Activated naive CD4-positive, alpha-beta T cell treated with Interleukin-2 at 50 U/mL for 16 hours (primary cell): ENCODE data around the gene NINJ1.
"Not testable (repeated sequence)": the region's sequence is repeated elsewhere in the genome, so short reads cannot be mapped to it uniquely, and the experiment has no call there.

ENCODE experiments used
- DNase-seq: peaks from one replicate; pipeline ENCODE4 v3.0.0-alpha.2; 2020

NINJ1 gene

DNA sequence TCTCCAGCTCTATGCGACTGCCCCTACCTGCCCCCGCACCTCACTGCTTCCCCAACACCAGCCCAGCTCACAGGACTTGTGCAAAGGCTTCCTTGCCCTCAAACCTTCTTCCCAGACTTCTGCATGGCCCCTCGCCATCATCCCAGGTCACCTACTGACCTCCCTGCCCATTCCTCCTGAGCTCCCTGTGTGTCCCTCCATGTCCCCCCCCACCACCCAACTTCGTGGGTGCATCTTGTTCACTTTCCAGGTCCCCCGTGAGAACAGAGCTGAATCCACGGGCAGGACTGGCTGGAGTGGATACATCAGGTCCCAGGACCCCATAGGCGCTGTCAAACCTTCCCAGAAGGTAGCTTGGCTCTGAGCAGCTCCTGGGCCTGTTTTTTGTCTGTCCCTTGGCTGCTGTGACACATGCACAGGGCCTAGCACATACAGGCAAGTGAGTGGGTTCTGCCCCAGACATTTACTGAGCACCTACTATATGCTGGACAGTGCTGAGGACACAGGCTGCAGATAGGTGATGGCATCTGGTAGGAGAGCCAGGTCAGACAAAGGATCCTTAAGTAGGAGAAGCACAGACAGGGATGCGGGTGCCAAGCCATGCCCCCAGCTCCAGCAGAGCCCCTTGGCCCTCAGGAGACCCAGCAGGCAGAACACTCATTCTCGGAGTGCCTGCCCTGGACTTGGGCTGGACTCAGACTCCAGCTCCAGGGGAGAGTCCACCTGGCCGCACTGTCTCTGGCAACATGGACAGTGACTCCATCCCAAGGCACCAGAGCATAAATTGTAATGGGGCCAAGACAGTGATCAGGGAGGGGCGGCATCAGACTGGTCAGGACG lies 15.0 kb downstream of the NINJ1 start:
- no peak for DNase-seq

DNA sequence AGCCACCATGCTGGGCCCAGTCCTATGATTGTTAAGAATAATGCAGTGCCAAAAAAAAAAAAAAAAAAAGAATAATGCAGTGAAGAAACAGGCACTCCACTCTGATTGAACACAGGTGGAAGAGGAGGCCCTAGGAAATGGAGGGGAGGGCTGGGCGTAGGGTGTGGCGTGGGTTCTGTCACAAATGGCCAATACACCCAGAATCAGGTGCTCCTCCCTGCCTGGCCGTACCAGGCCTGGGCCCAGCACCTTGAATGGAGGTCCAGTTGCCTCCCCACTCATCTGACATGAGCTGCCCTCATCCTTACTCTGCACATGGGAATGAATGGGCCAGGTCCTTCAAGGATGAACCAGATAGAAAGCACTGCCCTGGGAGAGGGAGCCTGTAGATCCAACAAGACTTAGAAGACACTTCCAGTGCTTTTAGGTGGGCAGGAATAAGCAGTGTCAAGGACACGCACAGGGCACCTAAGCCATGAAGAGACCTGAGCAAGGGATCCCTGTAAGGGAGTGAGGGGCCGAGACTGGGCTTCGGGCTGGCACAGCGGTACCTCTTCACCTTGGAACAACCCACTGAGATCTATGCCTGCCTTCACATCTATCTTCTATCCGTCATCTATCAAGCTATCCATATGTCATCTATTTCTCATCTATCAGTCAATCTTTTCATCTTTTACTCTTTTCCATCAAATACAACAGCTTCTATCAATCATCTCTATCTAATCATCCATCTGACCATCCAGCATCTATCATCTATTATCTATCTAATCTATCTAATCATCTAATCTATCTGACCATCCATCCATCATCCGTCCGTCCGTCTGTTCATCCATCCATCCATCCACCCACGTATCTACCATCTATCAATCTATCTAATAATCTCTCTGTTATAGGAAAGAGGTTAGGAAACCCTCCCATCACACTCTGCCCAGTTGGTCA lies 15.9 kb downstream of the NINJ1 start:
- no peak for DNase-seq

DNA sequence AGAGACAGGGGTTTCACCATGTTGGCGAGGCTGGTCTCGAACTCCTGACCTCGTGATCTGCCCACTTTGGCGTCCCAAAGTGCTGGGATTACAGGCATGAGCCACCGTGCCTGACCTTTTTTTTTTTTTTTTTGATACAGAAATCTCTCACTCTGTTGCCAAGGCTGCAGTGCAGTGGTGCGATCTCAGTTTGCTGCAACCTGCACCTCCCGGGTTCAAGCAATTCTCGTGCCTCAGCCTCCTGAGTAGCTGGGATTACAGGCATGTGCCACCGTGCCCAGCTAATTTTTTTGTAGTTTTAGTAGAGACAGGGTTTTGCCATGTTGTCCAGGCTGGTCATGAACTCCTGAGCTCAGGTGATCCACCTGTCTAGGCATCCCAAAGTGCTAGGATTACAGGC lies 16.5 kb downstream of the NINJ1 start:
- not testable (repeated sequence) for DNase-seq

DNA sequence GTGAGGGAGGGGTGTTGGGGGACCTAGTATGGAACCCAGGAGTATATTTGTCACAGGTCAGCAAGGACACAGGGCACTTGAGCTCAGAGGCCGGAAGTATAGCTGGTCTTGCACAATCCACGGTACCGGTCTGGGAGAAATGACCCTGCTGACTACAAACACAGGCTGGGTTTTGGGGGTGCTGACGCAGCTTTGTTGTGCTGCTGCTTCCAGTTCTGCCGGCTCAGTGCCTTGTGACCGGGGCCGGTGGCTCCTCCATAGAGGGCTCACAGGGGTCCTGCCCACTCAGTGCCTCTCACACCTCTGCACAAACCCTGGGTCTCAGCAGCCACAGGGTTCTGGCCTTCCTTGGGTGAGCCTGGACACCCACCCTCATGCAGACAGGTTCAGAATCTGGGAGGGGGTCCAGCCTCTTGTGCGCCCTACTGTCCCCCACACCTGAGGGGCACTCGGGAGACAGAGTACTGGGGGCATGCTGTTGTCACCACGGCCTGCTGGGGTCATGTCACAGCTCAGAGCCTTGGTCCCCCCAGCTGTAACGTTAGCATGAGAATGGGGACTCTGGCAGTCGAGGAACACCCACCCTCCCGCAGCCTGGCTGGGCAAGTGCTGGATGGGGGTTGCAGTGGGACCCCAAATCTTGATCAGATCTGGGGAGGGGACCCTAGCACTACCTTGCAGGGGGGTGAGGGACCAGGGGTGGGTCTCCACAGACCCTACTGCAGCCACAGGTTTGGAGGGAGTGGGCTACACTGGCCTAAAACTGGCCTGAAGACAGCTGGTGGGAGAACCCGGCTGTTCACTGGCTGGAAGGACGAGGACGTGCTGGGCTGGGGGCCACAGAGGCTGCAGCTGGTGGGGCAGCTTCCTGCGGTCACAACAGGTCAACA lies 17.7 kb downstream of the NINJ1 start:
- no peak for DNase-seq

DNA sequence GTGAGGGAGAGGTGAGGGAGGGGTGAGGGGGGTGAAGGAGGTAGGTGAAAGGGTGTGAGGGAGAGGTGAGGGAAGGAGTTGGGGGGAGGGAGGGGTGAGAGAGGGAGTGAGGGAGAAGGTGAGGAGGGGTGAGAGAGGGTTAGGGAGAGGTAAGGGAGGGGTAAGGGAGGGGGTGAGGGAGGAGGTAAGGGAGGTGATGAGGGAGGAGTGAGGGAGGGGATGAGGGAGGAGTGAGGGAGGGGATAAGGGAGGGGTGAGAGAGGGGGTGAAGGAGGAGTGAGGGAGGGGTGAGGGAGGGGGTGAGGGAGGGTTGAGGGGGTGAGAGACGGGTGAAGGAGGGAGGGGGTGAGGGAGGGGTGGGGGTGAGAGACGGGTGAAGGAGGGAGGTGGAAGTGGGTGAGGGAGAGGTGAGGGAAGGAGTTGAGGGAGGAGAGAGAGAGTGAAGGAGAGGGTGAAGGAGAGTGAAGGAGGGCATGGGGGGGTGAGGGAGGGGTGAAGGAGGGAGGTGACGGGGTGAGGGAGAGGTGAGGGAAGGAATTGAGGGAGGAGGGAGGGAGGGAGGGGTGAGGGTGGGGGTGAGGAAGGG lies 18.5 kb downstream of the NINJ1 start:
- no peak for DNase-seq

DNA sequence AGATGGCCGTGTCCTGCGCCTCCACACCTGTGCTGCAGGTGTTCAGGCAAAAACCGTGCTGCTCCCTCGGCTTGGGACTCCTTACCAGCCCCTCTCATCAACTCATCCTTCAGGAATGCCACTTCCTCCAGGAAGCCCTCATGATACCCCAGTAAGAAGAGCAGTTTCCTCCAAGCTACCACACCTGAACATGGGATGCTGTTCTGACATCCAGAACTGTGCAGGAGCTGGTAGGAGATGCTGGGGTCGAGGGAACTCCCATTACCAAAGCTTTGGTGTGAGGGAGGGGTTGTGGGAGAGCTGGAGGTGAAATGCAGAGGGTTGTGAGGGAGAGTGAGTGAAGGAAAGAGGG lies 19.1 kb downstream of the NINJ1 start:
- no peak for DNase-seq

DNA sequence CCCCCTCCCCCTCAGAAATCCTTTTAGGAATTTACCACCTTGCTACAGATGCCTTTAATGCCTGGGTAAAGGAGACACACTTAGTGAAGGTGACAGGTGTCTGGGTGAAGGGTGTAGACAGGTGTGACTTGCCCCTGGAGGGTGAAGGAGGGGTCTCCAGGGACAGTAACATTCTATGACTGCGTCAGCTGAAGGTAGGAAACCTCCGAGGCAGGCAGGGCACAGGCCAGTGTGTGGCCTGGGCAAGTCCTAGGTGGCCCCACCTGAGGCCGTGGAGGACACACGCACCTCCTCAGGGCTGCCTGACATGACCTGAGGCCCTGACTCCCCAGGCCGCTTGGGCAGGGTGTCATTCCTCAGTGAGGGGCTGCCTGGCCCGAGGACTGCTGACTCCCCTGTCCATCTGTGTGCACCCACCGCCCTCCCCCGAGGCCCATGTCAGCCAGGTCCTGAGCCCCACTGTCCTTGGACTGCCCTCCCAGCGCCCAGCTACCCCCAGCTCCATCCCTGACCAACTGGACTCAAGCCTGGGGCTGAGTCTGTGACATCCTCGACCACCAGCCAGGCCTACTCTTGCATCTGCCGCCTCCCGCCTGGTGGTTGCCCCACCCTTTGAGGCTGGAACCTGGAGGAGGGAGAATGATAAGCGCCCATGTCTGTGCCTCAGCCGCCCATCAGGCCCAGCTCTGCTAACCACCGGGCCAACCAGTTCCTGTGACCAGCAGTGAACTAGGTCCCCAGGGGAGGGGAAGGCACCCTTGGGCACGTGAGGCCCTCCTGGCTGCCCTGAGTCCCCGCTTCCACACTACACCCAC lies 19.7 kb downstream of the NINJ1 start:
- no peak for DNase-seq

DNA sequence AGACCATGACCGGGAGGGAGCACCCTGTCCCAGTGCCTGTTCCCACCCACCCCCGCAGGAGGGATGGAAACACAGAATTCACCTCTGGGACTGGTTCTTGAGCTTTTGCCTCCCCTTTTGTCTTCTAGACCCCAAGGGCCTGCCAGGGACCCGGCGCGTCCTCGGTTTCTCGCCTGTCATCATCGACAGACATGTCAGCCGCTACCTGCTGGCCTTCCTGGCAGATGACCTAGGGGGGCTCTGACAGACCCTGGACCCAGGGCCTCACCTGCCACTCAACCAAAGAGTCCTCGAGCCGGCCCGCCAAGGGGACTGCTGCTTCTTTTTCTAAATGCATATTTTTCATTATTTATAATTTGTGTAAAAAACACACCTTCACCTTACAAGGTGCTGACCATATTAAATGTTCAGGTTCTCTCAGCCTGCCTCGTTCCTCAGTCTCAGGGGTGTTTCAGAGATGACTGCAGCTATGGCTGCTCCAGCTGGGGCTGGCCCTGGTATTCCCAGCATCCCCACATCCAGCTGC lies 21.1 kb downstream of the NINJ1 start:
- DNase-seq, result no peak

DNA sequence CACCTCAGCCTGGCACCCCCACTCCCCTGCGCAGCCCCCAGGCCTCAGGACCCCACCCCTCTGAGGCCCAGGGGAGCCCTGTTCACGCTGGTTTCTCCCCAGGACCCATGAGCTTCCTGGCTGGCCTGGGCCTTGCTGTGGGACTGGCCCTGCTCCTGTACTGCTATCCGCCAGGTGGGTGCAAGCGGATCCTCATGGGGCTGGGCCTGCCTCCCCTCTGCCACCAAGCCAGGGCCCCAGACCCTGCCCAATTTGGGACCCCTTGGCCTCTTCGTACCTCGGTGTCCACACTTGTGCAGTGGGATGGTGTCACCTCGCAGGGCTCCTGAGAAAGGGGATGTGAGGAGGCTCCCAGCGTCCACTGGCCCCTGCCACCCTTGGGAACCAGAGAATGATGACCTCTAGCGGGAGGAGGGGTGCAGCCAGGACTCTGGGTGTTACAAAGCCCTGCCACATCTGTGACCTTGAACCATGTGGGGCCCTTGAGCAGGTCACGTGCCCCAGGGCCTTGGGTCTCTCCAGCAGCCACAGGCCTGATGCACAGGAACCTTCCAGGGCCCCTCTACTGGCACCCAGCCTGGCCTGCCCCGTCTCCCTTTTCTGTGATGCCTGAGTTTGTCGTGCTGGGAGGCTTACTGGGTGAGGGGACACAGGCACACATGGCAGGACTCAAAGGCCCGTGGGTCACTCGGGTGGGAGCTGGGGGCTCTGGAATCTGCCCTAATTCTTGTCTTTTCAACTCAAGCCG lies 21.8 kb downstream of the NINJ1 start:
- no peak for DNase-seq

DNA sequence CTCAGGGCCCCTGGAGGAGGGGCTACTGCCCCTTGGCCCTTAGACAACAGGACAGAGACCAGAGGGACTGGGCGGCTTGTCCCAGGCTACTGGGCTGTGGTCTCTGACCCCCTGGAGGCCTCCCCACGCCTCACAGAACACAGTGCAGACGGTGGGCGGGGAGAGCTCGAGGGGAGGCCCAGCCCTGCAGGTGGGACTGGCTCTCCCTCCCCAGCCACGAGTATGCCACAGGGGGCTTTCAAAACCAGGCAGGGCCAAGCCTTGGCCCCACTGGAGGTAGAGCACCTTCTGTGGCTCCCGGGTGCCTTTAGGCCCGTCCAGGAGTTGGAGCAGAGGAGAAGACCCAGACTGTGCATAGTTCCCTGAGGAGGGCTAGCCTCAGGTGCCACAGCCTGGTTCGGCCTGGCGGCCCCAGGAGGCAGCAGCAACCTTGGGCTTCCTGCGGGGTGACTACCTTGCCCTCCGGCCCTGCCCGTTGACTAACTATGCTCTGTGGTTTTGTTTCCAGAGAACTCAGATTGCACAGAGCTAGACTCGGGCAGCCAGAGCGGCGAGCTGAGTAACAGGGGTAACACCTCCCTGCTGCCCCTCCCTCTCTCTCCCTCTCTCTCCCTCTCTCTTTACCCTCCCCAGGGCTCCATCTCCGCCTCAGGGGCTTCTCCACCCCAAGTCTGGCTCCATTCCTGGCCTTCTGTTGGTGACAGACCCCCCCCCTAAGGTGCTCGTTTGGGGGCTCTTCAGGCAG lies 22.5 kb downstream of the NINJ1 start:
- DNase-seq, result no peak

DNA sequence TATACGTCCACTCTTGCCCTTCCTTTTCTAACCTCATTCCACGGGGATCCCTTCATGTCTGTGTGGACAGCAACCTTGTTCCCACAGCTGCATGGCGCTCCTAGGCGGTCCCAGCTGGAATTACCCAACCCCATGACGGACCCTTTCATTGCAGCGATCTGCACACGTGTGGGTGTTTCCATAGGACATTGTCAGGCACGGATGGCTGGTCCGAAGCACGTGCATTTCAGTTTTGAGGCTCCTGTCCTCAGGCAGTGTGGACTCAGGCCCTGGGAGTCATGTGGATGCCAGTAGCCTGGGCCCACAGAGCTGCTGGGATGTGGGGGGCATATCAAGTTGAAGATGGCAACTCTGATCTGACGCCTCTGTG lies 23.1 kb downstream of the NINJ1 start:
- no peak for DNase-seq

DNA sequence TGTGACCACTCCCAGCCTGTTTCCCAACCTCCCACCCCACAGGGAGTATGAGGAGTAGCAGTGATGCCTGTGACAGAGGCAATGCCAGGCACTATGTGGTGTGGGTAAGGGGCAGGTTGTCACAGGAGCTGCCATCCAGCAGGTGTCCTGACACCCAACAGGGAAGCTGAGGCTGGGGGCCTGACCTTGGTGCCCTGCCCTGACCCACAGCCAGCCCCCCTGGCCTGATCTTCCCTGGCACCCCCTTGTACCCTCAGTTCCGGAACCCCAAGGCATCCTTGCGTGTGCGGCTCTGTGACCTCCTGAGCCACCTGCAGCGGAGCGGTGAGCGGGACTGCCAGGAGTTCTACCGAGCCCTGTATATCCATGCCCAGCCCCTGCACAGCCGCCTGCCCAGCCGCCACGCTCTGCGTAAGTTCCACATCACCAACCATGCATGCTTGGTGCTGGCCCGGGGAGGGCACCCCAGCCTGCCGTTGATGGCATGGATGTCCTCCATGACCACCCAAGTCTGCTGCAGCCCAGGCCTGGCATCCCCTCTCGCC lies 23.7 kb downstream of the NINJ1 start:
- no peak for DNase-seq

DNA sequence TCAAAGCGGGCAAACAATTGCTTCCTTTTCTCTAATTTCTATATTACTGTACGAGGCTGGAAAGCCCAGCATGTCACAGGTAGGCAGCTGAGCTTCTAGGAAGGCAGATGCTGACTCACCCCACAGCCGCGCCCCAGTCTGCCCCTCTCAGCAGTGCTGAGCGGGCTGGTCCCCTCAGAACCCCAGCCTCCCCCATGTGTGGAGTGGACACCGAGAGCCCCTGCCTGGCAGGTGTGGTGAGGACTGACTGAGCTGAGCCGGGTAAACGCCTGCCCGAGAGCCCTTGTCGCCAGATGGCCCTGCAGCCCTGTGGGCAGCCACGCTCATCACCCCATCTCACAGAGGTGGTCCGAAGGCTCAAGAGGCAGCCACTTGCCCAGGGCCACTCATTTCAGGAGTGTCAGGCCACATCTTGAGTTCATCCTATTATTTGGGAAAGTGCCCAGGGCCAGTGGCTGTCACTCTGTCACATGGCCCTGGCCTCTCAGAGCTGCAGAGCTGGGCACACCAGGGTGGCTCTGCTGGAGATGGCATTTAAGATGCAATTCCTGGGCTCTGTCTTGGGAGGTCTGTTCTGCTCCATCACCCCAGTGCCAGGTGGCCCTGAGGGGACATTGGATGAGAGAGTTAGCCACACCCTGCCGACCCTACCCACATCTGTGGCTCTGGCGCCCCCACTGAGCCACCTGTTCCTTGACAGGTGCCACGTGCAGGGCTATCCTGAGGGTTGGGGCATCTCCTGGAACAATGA lies 25.6 kb downstream of the NINJ1 start:
- peak; percentile 64 for DNase-seq

DNA sequence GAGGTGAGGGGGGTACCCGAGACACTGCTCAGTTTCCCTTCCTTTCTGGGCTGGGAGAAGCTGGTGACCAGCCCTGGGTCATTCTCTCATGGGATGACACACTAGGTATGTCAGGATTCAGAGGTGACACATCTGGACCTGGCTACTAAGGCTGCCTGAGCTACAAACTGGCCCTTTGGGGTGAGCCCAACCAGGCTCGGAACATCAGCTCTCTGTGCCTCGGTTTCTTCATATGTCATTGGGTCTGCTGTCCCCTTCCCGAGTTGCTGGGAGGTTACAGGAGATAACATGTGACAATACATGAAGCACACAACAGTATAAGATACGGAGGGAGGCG lies 26.3 kb downstream of the NINJ1 start:
- DNase-seq, result no peak

DNA sequence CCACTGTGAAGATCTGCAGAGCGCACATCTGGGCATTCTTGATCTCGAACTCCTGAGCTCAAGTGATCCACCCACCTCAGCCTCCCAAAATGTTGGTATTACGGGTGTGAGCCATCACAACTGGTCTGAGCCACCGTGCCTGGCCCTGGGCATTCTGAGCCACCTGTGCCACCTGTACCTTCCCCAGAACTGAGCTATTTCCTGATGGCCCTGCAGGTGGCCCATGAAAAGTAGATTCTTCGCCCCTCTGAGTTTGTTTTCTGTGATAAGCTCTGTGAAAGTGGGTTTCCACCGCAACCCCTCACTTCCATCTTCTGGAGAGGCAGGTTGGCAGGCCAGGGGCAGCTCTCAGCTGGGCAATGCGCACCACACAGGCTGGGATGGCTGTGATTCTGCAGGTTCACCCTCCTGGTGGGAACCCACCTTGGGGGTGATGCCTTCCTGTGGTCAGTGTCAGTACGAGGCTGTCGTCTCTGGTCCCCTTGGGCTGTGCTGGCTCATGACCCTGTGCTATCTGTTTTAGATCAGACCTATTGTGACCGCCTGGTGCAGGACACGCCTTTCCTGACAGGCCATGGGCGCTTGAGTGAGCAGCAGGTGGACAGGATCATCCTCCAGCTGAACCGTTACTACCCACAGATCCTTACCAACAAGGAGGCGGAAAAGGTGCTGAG lies 26.8 kb downstream of the NINJ1 start:
- no peak for DNase-seq

DNA sequence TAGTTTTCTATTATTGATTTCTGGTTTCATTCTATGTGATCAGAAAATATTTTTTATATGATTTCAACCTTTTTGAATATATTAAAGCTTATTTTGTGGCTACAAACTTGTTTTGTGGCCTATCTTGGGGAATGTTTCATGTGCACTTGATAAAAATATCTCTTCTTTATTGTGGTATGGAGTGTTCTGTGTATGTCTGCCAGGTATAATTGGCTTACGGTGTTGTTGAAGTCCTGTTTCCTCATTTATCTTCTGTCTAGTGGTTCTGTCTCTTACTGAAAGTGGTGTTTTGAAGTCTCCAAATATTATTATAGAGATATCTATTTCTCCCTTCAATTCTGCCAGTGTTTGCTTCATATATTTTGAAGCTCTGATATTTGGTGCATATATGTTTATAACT lies 28.4 kb downstream of the NINJ1 start:
- DNase-seq, result no peak

DNA sequence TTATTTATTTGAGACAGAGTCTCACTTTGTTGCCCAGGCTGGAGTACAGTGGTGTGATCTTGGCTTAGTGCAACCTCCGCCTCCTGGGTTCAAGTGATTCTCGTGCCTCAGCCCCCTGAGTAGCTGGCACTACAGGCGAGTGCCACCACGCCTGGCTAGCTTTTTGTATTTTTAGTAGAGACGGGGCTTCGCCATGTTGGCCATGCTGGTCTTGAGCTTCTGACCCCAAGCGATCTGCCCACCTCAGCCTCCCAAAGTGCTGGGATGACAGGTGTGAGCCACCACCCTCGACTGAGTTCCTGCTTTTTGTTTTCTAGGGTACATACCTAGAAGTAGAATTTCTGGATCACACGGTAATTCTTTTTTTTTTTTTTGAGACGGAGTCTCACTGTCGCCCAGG lies 33.0 kb downstream of the NINJ1 start:
- not testable (repeated sequence) for DNase-seq

DNA sequence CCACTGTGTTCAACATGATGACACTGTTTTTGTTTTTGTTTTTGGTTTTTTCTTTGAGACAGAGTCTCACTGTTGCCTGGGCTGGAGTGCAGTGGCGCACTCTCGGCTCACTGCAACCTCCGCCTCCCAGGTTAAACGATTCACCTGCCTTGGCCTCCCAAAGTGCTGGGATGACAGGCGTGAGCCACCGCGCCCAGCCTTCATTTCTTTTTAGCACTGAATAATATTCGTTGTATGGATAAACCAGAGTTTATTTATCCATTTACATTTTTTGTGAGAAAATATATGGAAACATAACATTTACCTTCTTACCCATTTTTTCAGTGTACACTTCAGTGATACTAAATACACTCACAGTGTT lies 33.8 kb downstream of the NINJ1 start:
- no peak for DNase-seq
